Middle frontal gyrus (tissue), 1 donor: Measurements from ENCODE around the gene PAAF1.
"Not testable (repeated sequence)": the region's sequence is repeated elsewhere in the genome, so short reads cannot be mapped to it uniquely, and the experiment has no call there.

Experiments
- DNase-seq: peaks from one replicate; pipeline ENCODE4 v3.0.0-alpha.2; 2015; ENCODE audit warnings: low spot score; ENCODE audit errors: extremely low spot score

The PAAF1 gene

GRCh38 chr11:73880449-73880848 lies 3.6 kb downstream of the PAAF1 start:
- not testable (repeated sequence) for DNase-seq

GRCh38 chr11:73883856-73884255 lies 7.1 kb downstream of the PAAF1 start:
- DNase-seq, result no peak

- no peak for DNase-seq
Observed at GRCh38 chr11:73888244-73888643, 11.4 kb downstream of the PAAF1 start.

GRCh38 chr11:73889019-73889418 lies 12.2 kb downstream of the PAAF1 start:
- no peak for DNase-seq

- DNase-seq, result peak; percentile 3
Observed at GRCh38 chr11:73889536-73889935, 12.7 kb downstream of the PAAF1 start.

- DNase-seq, result no peak
Observed at GRCh38 chr11:73893041-73893440, 16.2 kb downstream of the PAAF1 start.

GRCh38 chr11:73894725-73895335 lies 18.0 kb downstream of the PAAF1 start:
- DNase-seq, result no peak

- DNase-seq, result no peak
Observed at GRCh38 chr11:73902303-73902702, 25.5 kb downstream of the PAAF1 start.

- DNase-seq, result no peak
Observed at GRCh38 chr11:73907191-73907590, 30.4 kb downstream of the PAAF1 start.

GRCh38 chr11:73912026-73912425 lies 35.2 kb downstream of the PAAF1 start:
- no peak for DNase-seq

GRCh38 chr11:73913472-73913871 lies 36.7 kb downstream of the PAAF1 start:
- no peak for DNase-seq

GRCh38 chr11:73914284-73914683 lies 37.5 kb downstream of the PAAF1 start:
- no peak for DNase-seq

GRCh38 chr11:73916435-73916834 lies 39.6 kb downstream of the PAAF1 start:
- no peak for DNase-seq

GRCh38 chr11:73921180-73921579 lies 44.4 kb downstream of the PAAF1 start:
- DNase-seq, result no peak

GRCh38 chr11:73929388-73929787 lies 52.6 kb downstream of the PAAF1 start:
- no peak for DNase-seq

GRCh38 chr11:73931039-73931645 lies 54.3 kb downstream of the PAAF1 start:
- DNase-seq, result peak; percentile 28

- no peak for DNase-seq
Observed at GRCh38 chr11:73931951-73932350, 55.2 kb downstream of the PAAF1 start.

- DNase-seq, result no peak
Observed at GRCh38 chr11:73932781-73933180, 56.0 kb downstream of the PAAF1 start.

GRCh38 chr11:73936047-73936446 lies 59.2 kb downstream of the PAAF1 start:
- not testable (repeated sequence) for DNase-seq

GRCh38 chr11:73939096-73939495 lies 62.3 kb downstream of the PAAF1 start:
- no peak for DNase-seq

- no peak for DNase-seq
Observed at GRCh38 chr11:73940801-73941570, 64.2 kb downstream of the PAAF1 start.

GRCh38 chr11:73942010-73942409 lies 65.2 kb downstream of the PAAF1 start:
- no peak for DNase-seq

GRCh38 chr11:73944085-73944484 lies 67.3 kb downstream of the PAAF1 start:
- no peak for DNase-seq
